GM23338 (cell line): ENCODE data around the gene SYT7. TPM values are rescaled to one million over a fixed set of nuclear protein-coding genes. Genes with fewer than 3 reads are reported as not detected.

ENCODE experiments used
- ATAC-seq: fragments of 200-7000 bp; cut with Tn5 transposase; 3 replicates; pipeline ENCODE4 v1.9.1; 2020
- DNase-seq: peaks from one replicate; pipeline ENCODE4 v3.0.0-alpha.2; 2015; ENCODE audit warnings: low spot score
- H2AFZ ChIP-seq: fragments of 200-600 bp; sonication (generic); 2 replicates; pipeline ENCODE4 v1.8.0; 2016; ENCODE audit warnings: antibody characterized with exemption, mild to moderate bottlenecking, moderate library complexity
- H3F3A ChIP-seq: fragments of 200-600 bp; sonication (generic); replicated peaks from 2 replicates; pipeline ENCODE4 v1.8.0; 2017; ENCODE audit warnings: antibody characterized with exemption, mixed run types, low read depth
- H3K27ac ChIP-seq: fragments of 200-600 bp; sonication (generic); 2 replicates; pipeline ENCODE4 v1.6.1; 2016; ENCODE audit warnings: low read depth
- H3K27me3 ChIP-seq: fragments of 200-600 bp; sonication (generic); 2 replicates; pipeline ENCODE4 v1.8.0; 2016; ENCODE audit warnings: mild to moderate bottlenecking, mixed run types, moderate library complexity; ENCODE audit not compliant: insufficient read depth
- H3K36me3 ChIP-seq: fragments of 200-600 bp; sonication (generic); 2 replicates; pipeline ENCODE4 v1.8.0; 2016; ENCODE audit warnings: mild to moderate bottlenecking; ENCODE audit not compliant: insufficient read depth
- H3K4me1 ChIP-seq: fragments of 200-600 bp; sonication (generic); 2 replicates; pipeline ENCODE4 v1.8.0; 2016; ENCODE audit warnings: mild to moderate bottlenecking, moderate library complexity; ENCODE audit not compliant: insufficient read depth
- H3K4me2 ChIP-seq: fragments of 200-600 bp; sonication (generic); 2 replicates; pipeline ENCODE4 v1.7.1; 2017; ENCODE audit warnings: mixed run types
- H3K4me3 ChIP-seq: fragments of 200-600 bp; sonication (generic); 2 replicates; pipeline ENCODE4 v1.6.1; 2016; ENCODE audit warnings: mixed run types
- H3K79me2 ChIP-seq: fragments of 200-600 bp; sonication (generic); replicated peaks from 2 replicates; pipeline ENCODE4 v1.8.0; 2017; ENCODE audit warnings: mild to moderate bottlenecking; ENCODE audit not compliant: insufficient read depth
- H3K9me2 ChIP-seq: fragments of 200-600 bp; sonication (generic); 2 replicates; pipeline ENCODE4 v1.8.0; 2017; ENCODE audit not compliant: insufficient read depth
- H4K20me1 ChIP-seq: fragments of 200-600 bp; sonication (generic); replicated peaks from 2 replicates; pipeline ENCODE4 v1.8.0; 2017; ENCODE audit warnings: mild to moderate bottlenecking; ENCODE audit not compliant: insufficient read depth
- H3K27ac Mint-ChIP-seq: 2 replicates; pipeline ENCODE4 v1.8.0; 2020; ENCODE audit warnings: inconsistent platforms, mild to moderate bottlenecking, moderate library complexity, mixed read lengths
- H3K27me3 Mint-ChIP-seq: 3 replicates; pipeline ENCODE4 v1.8.0; 2022; ENCODE audit warnings: low read depth, mild to moderate bottlenecking, moderate library complexity, mixed read lengths, inconsistent platforms; ENCODE audit not compliant: insufficient read depth, poor library complexity
- H3K36me3 Mint-ChIP-seq: 3 replicates; pipeline ENCODE4 v1.8.0; 2021; ENCODE audit warnings: low read depth, mild to moderate bottlenecking, inconsistent platforms, moderate library complexity, mixed read lengths
- H3K4me1 Mint-ChIP-seq: 3 replicates; pipeline ENCODE4 v1.8.0; 2020; ENCODE audit warnings: mild to moderate bottlenecking, inconsistent platforms, mixed read lengths
- H3K4me3 Mint-ChIP-seq: 3 replicates; pipeline ENCODE4 v1.8.0; 2021; ENCODE audit warnings: moderate library complexity, mild to moderate bottlenecking, inconsistent platforms, mixed read lengths
- H3K9me3 Mint-ChIP-seq: 3 replicates; pipeline ENCODE4 v1.8.0; 2020; ENCODE audit warnings: moderate library complexity, mild to moderate bottlenecking, inconsistent platforms, mixed read lengths
- CREB1 ChIP-seq: fragments of 250-450 bp; sonication (Bioruptor Pico); IDR thresholded peaks from 2 replicates; pipeline ENCODE4 v1.5.0; 2020; ENCODE audit warnings: low read depth, mild to moderate bottlenecking, moderate library complexity
- EZH2 ChIP-seq: fragments of 200-600 bp; sonication (generic); IDR thresholded peaks from one replicate; pipeline ENCODE4 v1.8.0; 2017; ENCODE audit warnings: antibody characterized with exemption, mild to moderate bottlenecking, low read depth; ENCODE audit not compliant: unreplicated experiment
- JUNB ChIP-seq: IDR thresholded peaks from one replicate; pipeline ENCODE4 v1.6.1; 2016; ENCODE audit warnings: antibody characterized with exemption; ENCODE audit not compliant: unreplicated experiment
- NANOG ChIP-seq: IDR thresholded peaks from 2 replicates; pipeline ENCODE4 v1.6.1; 2016; ENCODE audit warnings: antibody characterized with exemption, borderline replicate concordance
- POLR2AphosphoS5 ChIP-seq: IDR thresholded peaks from 2 replicates; pipeline ENCODE4 v1.6.1; 2016; ENCODE audit warnings: antibody characterized with exemption, low read depth
- REST ChIP-seq: IDR thresholded peaks from one replicate; pipeline ENCODE4 v1.6.1; 2018; ENCODE audit warnings: antibody characterized with exemption; ENCODE audit not compliant: unreplicated experiment
- STAT1 ChIP-seq: IDR thresholded peaks from one replicate; pipeline ENCODE4 v1.6.1; 2016; ENCODE audit warnings: antibody characterized with exemption; ENCODE audit not compliant: unreplicated experiment
- ZNF114 ChIP-seq: fragments of 250-450 bp; sonication (Bioruptor Pico); IDR thresholded peaks from 2 replicates; pipeline ENCODE4 v1.5.0; 2020; ENCODE audit warnings: mild to moderate bottlenecking, moderate library complexity
- ZNF331 ChIP-seq: fragments of 250-450 bp; sonication (Bioruptor Pico); IDR thresholded peaks from 2 replicates; pipeline ENCODE4 v1.5.0; 2020; ENCODE audit warnings: low read depth, mild to moderate bottlenecking, moderate library complexity
- polyA plus RNA-seq: library from polyadenylated mRNA; unstranded; fragments of >200 nt; fragmentation: Nextera tagmentation; extraction: Ambion mirVana; gene quantifications from 2 replicates; pipeline ENCODE4 v1.2.1, GENCODE V29; 2016
- total RNA-seq: library from RNA; depleted of rRNA; stranded (reverse); fragments of >200 nt; shearing (Covaris generic); gene quantifications from 2 replicates; pipeline ENCODE4 v1.2.3, GENCODE V29; 2014
- TF ChIP-seq, protein P1 (sequence below), 2 experiments: fragments of 200-600 bp in 1 of 2; sonication (generic) in 1 of 2; conservative IDR thresholded peaks; 2 replicates each; pipeline versions ENCODE4 v1.5.1 to v1.6.1; 2016 to 2017; ENCODE audit warnings: antibody characterized with exemption in 2 of 2, low read depth in 2 of 2, mild to moderate bottlenecking in 2 of 2, moderate library complexity in 1 of 2

SYT7 gene
- total and polyA plus RNA-seq, 2 experiments from 2014 or later, result 1.6 to 10.3 TPM

GRCh38 chr11:61474013-61474643 lies 106.7 kb downstream of the SYT7 start:
- Histone ChIP-seq H3K27me3 (no peaks in the 10 kb centered on the region), H3K79me2 (no peaks in the 10 kb centered on the region), H4K20me1 (no peaks in the 10 kb centered on the region), H3F3A (0 out of 2 replicates have a peak, but pooled peaks cover 6% of the 10 kb centered on the region), H3K9me2 (no peaks in the 10 kb centered on the region), H3K36me3 (no peaks in the 10 kb centered on the region), H2AFZ (no peak overlapping the region), H3K4me1 (peaks cover 3% of the 10 kb centered on the region; the same call in 1 of the 2 replicates), H3K4me3 (no peak overlapping the region), H3K27ac (no peak overlapping the region), H3K4me2 (no peak overlapping the region)
- Mint-ChIP-seq H3K4me3 (no peak overlapping the region), H3K27ac (no peak overlapping the region), H3K36me3 (peaks cover 4% of the 10 kb centered on the region; the same call in 2 of the 3 replicates), H3K4me1 (peaks cover 5% of the 10 kb centered on the region; the same call in 2 of the 3 replicates), H3K9me3 (no peaks in the 10 kb centered on the region), H3K27me3 (peaks cover 3% of the 10 kb centered on the region)
- TF ChIP-seq NANOG (no peak), EZH2 (no peak), POLR2AphosphoS5 (no peak), JUNB (no peak), REST (no peak)
- TF ChIP-seq, protein P1, sequence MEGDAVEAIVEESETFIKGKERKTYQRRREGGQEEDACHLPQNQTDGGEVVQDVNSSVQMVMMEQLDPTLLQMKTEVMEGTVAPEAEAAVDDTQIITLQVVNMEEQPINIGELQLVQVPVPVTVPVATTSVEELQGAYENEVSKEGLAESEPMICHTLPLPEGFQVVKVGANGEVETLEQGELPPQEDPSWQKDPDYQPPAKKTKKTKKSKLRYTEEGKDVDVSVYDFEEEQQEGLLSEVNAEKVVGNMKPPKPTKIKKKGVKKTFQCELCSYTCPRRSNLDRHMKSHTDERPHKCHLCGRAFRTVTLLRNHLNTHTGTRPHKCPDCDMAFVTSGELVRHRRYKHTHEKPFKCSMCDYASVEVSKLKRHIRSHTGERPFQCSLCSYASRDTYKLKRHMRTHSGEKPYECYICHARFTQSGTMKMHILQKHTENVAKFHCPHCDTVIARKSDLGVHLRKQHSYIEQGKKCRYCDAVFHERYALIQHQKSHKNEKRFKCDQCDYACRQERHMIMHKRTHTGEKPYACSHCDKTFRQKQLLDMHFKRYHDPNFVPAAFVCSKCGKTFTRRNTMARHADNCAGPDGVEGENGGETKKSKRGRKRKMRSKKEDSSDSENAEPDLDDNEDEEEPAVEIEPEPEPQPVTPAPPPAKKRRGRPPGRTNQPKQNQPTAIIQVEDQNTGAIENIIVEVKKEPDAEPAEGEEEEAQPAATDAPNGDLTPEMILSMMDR (conservative IDR thresholded peaks at IDR 0.05; ENCODE audit: low read depth in 2 of 2), result no peak
- DNase-seq (no peak), ATAC-seq (no peak)

GRCh38 chr11:61473370-61474012 lies 107.4 kb downstream of the SYT7 start:
- 0 out of 2 replicates have a peak, but pooled peaks cover 6% of the 10 kb centered on the region for H3F3A ChIP-seq
- Mint-ChIP-seq H3K36me3 (peaks cover 4% of the 10 kb centered on the region; the same call in 2 of the 3 replicates), H3K4me3 (no peak overlapping the region), H3K27ac (no peak overlapping the region), H3K9me3 (no peaks in the 10 kb centered on the region), H3K27me3 (peaks cover 4% of the 10 kb centered on the region), H3K4me1 (peaks cover 5% of the 10 kb centered on the region; the same call in 2 of the 3 replicates)
- H4K20me1 ChIP-seq, result no peaks in the 10 kb centered on the region
- ATAC-seq (no peak), DNase-seq (no peak)
- peaks cover 3% of the 10 kb centered on the region; the same call in 1 of the 2 replicates for H3K4me1 ChIP-seq
- H3K27me3 ChIP-seq, result no peaks in the 10 kb centered on the region
- no peaks in the 10 kb centered on the region for H3K9me2 ChIP-seq
- H3K79me2 ChIP-seq, result no peaks in the 10 kb centered on the region
- no peaks in the 10 kb centered on the region for H3K36me3 ChIP-seq
- no peak overlapping the region for H3K4me3 ChIP-seq
- no peak overlapping the region for H3K4me2 ChIP-seq
- H2AFZ ChIP-seq, result no peak overlapping the region
- no peak overlapping the region for H3K27ac ChIP-seq
- TF ChIP-seq ZNF331 (CRISPR knock-in tag) (no peak), CREB1 (no peak), POLR2AphosphoS5 (no peak), ZNF114 (CRISPR knock-in tag) (no peak), STAT1 (no peak)
- TF ChIP-seq, protein P1 (conservative IDR thresholded peaks at IDR 0.05; ENCODE audit: low read depth in 2 of 2), result no peak
